GM23338 (cell line): ENCODE measurements around the gene MED13.

ENCODE experiments used
- EZH2 ChIP-seq: fragments of 200-600 bp; sonication (generic); IDR thresholded peaks from one replicate; pipeline ENCODE4 v1.8.0; 2017; ENCODE audit warnings: antibody characterized with exemption, mild to moderate bottlenecking, low read depth; ENCODE audit not compliant: unreplicated experiment
- EZH2phosphoT487 ChIP-seq: fragments of 200-600 bp; sonication (generic); IDR thresholded peaks from one replicate; pipeline ENCODE4 v1.8.1; 2018; ENCODE audit warnings: antibody characterized with exemption; ENCODE audit not compliant: unreplicated experiment
- JUNB ChIP-seq: IDR thresholded peaks from one replicate; pipeline ENCODE4 v1.6.1; 2016; ENCODE audit warnings: antibody characterized with exemption; ENCODE audit not compliant: unreplicated experiment
- NANOG ChIP-seq: IDR thresholded peaks from 2 replicates; pipeline ENCODE4 v1.6.1; 2016; ENCODE audit warnings: antibody characterized with exemption, borderline replicate concordance
- POLR2AphosphoS5 ChIP-seq: IDR thresholded peaks from 2 replicates; pipeline ENCODE4 v1.6.1; 2016; ENCODE audit warnings: antibody characterized with exemption, low read depth
- STAT1 ChIP-seq: IDR thresholded peaks from one replicate; pipeline ENCODE4 v1.6.1; 2016; ENCODE audit warnings: antibody characterized with exemption; ENCODE audit not compliant: unreplicated experiment
- TF ChIP-seq, protein P1 (sequence below): IDR thresholded peaks from one replicate; pipeline ENCODE4 v1.6.1; 2018; ENCODE audit warnings: antibody characterized with exemption; ENCODE audit not compliant: unreplicated experiment
- TF ChIP-seq, protein P2 (sequence below), 2 experiments: fragments of 200-600 bp in 1 of 2; sonication (generic) in 1 of 2; conservative IDR thresholded peaks; 2 replicates each; pipeline versions ENCODE4 v1.5.1 to v1.6.1; 2016 to 2017; ENCODE audit warnings: antibody characterized with exemption in 2 of 2, low read depth in 2 of 2, mild to moderate bottlenecking in 2 of 2, moderate library complexity in 1 of 2
- TF ChIP-seq, protein P3 (sequence below): fragments of 250-450 bp; sonication (Bioruptor Pico); IDR thresholded peaks from 2 replicates; pipeline ENCODE4 v1.5.0; 2020; ENCODE audit warnings: mild to moderate bottlenecking, moderate library complexity
- TF ChIP-seq, protein P4 (sequence below): IDR thresholded peaks from 2 replicates; pipeline ENCODE4 v1.6.1; 2016; ENCODE audit warnings: antibody characterized with exemption

DNA sequence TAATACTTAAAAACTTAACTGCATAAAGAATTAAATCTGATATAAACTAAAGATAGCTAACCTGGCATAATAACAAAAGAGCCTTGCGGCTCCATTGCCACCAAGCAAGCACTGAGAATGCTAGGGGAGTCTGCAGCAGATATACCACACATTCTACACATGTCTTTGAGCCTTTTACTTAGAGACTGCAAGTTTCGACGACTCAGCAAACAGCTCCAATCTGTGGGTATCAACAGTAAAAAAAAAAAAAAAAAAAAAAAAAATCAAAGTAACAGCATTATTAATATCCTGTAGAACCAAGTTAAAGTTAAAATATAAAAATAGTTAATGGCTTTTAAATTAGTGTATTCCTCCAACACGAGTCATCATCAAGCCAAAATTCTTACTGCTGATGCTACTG is 109.5 kb downstream of the MED13 start:
- TF ChIP-seq, protein P1, sequence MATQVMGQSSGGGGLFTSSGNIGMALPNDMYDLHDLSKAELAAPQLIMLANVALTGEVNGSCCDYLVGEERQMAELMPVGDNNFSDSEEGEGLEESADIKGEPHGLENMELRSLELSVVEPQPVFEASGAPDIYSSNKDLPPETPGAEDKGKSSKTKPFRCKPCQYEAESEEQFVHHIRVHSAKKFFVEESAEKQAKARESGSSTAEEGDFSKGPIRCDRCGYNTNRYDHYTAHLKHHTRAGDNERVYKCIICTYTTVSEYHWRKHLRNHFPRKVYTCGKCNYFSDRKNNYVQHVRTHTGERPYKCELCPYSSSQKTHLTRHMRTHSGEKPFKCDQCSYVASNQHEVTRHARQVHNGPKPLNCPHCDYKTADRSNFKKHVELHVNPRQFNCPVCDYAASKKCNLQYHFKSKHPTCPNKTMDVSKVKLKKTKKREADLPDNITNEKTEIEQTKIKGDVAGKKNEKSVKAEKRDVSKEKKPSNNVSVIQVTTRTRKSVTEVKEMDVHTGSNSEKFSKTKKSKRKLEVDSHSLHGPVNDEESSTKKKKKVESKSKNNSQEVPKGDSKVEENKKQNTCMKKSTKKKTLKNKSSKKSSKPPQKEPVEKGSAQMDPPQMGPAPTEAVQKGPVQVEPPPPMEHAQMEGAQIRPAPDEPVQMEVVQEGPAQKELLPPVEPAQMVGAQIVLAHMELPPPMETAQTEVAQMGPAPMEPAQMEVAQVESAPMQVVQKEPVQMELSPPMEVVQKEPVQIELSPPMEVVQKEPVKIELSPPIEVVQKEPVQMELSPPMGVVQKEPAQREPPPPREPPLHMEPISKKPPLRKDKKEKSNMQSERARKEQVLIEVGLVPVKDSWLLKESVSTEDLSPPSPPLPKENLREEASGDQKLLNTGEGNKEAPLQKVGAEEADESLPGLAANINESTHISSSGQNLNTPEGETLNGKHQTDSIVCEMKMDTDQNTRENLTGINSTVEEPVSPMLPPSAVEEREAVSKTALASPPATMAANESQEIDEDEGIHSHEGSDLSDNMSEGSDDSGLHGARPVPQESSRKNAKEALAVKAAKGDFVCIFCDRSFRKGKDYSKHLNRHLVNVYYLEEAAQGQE = no peak
- TF ChIP-seq, protein P2, sequence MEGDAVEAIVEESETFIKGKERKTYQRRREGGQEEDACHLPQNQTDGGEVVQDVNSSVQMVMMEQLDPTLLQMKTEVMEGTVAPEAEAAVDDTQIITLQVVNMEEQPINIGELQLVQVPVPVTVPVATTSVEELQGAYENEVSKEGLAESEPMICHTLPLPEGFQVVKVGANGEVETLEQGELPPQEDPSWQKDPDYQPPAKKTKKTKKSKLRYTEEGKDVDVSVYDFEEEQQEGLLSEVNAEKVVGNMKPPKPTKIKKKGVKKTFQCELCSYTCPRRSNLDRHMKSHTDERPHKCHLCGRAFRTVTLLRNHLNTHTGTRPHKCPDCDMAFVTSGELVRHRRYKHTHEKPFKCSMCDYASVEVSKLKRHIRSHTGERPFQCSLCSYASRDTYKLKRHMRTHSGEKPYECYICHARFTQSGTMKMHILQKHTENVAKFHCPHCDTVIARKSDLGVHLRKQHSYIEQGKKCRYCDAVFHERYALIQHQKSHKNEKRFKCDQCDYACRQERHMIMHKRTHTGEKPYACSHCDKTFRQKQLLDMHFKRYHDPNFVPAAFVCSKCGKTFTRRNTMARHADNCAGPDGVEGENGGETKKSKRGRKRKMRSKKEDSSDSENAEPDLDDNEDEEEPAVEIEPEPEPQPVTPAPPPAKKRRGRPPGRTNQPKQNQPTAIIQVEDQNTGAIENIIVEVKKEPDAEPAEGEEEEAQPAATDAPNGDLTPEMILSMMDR (conservative IDR thresholded peaks at IDR 0.05; ENCODE audit: low read depth in 2 of 2) = no peak
- TF ChIP-seq EZH2 (no peak), EZH2phosphoT487 (no peak), POLR2AphosphoS5 (no peak), JUNB (no peak), NANOG (no peak), STAT1 (no peak)
- TF ChIP-seq, protein P3, sequence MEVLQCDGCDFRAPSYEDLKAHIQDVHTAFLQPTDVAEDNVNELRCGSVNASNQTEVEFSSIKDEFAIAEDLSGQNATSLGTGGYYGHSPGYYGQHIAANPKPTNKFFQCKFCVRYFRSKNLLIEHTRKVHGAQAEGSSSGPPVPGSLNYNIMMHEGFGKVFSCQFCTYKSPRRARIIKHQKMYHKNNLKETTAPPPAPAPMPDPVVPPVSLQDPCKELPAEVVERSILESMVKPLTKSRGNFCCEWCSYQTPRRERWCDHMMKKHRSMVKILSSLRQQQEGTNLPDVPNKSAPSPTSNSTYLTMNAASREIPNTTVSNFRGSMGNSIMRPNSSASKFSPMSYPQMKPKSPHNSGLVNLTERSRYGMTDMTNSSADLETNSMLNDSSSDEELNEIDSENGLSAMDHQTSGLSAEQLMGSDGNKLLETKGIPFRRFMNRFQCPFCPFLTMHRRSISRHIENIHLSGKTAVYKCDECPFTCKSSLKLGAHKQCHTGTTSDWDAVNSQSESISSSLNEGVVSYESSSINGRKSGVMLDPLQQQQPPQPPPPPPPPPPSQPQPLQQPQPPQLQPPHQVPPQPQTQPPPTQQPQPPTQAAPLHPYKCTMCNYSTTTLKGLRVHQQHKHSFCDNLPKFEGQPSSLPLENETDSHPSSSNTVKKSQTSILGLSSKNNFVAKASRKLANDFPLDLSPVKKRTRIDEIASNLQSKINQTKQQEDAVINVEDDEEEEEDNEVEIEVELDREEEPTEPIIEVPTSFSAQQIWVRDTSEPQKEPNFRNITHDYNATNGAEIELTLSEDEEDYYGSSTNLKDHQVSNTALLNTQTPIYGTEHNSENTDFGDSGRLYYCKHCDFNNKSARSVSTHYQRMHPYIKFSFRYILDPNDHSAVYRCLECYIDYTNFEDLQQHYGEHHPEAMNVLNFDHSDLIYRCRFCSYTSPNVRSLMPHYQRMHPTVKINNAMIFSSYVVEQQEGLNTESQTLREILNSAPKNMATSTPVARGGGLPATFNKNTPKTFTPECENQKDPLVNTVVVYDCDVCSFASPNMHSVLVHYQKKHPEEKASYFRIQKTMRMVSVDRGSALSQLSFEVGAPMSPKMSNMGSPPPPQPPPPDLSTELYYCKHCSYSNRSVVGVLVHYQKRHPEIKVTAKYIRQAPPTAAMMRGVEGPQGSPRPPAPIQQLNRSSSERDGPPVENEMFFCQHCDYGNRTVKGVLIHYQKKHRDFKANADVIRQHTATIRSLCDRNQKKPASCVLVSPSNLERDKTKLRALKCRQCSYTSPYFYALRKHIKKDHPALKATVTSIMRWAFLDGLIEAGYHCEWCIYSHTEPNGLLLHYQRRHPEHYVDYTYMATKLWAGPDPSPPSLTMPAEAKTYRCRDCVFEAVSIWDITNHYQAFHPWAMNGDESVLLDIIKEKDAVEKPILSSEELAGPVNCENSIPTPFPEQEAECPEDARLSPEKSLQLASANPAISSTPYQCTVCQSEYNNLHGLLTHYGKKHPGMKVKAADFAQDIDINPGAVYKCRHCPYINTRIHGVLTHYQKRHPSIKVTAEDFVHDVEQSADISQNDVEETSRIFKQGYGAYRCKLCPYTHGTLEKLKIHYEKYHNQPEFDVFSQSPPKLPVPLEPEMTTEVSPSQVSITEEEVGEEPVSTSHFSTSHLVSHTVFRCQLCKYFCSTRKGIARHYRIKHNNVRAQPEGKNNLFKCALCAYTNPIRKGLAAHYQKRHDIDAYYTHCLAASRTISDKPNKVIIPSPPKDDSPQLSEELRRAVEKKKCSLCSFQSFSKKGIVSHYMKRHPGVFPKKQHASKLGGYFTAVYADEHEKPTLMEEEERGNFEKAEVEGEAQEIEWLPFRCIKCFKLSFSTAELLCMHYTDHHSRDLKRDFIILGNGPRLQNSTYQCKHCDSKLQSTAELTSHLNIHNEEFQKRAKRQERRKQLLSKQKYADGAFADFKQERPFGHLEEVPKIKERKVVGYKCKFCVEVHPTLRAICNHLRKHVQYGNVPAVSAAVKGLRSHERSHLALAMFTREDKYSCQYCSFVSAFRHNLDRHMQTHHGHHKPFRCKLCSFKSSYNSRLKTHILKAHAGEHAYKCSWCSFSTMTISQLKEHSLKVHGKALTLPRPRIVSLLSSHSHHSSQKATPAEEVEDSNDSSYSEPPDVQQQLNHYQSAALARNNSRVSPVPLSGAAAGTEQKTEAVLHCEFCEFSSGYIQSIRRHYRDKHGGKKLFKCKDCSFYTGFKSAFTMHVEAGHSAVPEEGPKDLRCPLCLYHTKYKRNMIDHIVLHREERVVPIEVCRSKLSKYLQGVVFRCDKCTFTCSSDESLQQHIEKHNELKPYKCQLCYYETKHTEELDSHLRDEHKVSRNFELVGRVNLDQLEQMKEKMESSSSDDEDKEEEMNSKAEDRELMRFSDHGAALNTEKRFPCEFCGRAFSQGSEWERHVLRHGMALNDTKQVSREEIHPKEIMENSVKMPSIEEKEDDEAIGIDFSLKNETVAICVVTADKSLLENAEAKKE (CRISPR knock-in tag) = no peak
- TF ChIP-seq, protein P4, sequence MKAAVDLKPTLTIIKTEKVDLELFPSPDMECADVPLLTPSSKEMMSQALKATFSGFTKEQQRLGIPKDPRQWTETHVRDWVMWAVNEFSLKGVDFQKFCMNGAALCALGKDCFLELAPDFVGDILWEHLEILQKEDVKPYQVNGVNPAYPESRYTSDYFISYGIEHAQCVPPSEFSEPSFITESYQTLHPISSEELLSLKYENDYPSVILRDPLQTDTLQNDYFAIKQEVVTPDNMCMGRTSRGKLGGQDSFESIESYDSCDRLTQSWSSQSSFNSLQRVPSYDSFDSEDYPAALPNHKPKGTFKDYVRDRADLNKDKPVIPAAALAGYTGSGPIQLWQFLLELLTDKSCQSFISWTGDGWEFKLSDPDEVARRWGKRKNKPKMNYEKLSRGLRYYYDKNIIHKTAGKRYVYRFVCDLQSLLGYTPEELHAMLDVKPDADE = no peak
